Lower leg skin (tissue), 3 donors: ENCODE measurements around the gene RAD51B.

Experiments
- POLR2A ChIP-seq, 2 donors: fragments of 450-650 bp; IDR thresholded peaks; one replicate each; pipeline ENCODE4 v1.6.1; 2016 to 2017; ENCODE audit warnings: antibody characterized with exemption in 2 of 2, mild to moderate bottlenecking in 1 of 2, moderate library complexity in 1 of 2
- TF ChIP-seq, protein P1 (sequence below), 3 donors: fragments of 450-650 bp; IDR thresholded peaks; one replicate each; pipeline ENCODE4 v1.5.1; 2016; ENCODE audit warnings: antibody characterized with exemption in 3 of 3, mild to moderate bottlenecking in 3 of 3, moderate library complexity in 2 of 3

DNA sequence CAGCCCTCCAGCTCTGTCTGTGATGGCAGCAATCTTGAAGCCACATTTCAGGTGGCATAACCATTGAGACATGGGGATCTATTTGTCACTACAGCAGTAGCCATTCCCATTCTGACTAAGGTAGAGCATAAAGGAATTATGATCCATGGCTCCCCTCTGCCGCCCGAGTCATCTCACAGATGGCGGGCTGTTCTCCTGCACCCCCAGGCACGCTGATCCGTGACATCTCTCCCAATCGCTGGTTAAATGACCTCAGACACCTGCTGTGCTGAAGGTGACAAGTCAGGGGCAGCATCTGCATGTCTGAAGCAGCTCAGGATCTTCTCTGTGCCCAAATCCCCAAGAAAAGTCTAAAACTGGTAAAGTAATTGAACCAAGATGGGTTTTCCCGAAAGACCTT is 849.0 kb downstream of the RAD51B start:
- TF ChIP-seq, protein P1, sequence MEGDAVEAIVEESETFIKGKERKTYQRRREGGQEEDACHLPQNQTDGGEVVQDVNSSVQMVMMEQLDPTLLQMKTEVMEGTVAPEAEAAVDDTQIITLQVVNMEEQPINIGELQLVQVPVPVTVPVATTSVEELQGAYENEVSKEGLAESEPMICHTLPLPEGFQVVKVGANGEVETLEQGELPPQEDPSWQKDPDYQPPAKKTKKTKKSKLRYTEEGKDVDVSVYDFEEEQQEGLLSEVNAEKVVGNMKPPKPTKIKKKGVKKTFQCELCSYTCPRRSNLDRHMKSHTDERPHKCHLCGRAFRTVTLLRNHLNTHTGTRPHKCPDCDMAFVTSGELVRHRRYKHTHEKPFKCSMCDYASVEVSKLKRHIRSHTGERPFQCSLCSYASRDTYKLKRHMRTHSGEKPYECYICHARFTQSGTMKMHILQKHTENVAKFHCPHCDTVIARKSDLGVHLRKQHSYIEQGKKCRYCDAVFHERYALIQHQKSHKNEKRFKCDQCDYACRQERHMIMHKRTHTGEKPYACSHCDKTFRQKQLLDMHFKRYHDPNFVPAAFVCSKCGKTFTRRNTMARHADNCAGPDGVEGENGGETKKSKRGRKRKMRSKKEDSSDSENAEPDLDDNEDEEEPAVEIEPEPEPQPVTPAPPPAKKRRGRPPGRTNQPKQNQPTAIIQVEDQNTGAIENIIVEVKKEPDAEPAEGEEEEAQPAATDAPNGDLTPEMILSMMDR (IDR thresholded peaks at IDR 0.05): no peak
- TF ChIP-seq POLR2A (IDR thresholded peaks at IDR 0.05): no peak
